ENCODE results near the gene FAM107B. TPM values are rescaled to one million over a fixed set of nuclear protein-coding genes. Genes with fewer than 3 reads are reported as not detected.

Gene FAM107B
- total and polyA plus RNA-seq, 10 of the 15 experiments (the other 5 are each of a cell fraction or from before 2014, with no cell fraction given) = 22.9 to 162 (median 86.6) TPM

GRCh38 chr10:14605231-14605925 lies 169.3 kb downstream of the FAM107B start (continued):
- no peak for TF ChIP-seq ZBTB40 (IDR thresholded peaks at IDR 0.05; ENCODE audit: borderline replicate concordance)
- TF ChIP-seq BCL11A (IDR thresholded peaks at IDR 0.05; ENCODE audit: low read depth, low read length) = peak; percentile 88
- TF ChIP-seq E4F1 (IDR thresholded peaks at IDR 0.05; ENCODE audit: borderline replicate concordance, partially characterized antibody) = no peak
- TF ChIP-seq HSF1 (IDR thresholded peaks at IDR 0.05; ENCODE audit: low read depth, low read length) = no peak
- peak; percentile 80 for TF ChIP-seq RELB (IDR thresholded peaks at IDR 0.05; ENCODE audit: low read depth)
- TF ChIP-seq RFX5 (IDR thresholded peaks at IDR 0.05; ENCODE audit: low read depth, low read length) = peak; percentile 98
- TF ChIP-seq RUNX3 (IDR thresholded peaks at IDR 0.05; ENCODE audit: low read length) = peak; percentile 91
- peak; percentile 1; the same call in 1 of the 2 replicates for TF ChIP-seq MLLT1 (IDR thresholded peaks at IDR 0.05)
- no peak; the same call in 1 of the 2 replicates for TF ChIP-seq NBN (IDR thresholded peaks at IDR 0.05)
- TF ChIP-seq IRF3 (IDR thresholded peaks at IDR 0.05) = 0 out of 2 replicates have a peak, but pooled peaks have one; percentile 28
- TF ChIP-seq SMAD1 (IDR thresholded peaks at IDR 0.05; ENCODE audit: low read depth, partially characterized antibody) = no peak
- peak; percentile 87 for TF ChIP-seq EED (IDR thresholded peaks at IDR 0.05; ENCODE audit: low read depth)
- TF ChIP-seq ZSCAN29 (IDR thresholded peaks at IDR 0.05) = no peak
- TF ChIP-seq ETV6 (conservative IDR thresholded peaks at IDR 0.05 in 1 of 2, IDR thresholded peaks at IDR 0.05 in 1 of 2; ENCODE audit: borderline replicate concordance in 1 of 2, low read depth in 1 of 2) = peak in 1 of 2 experiments; percentile 82; a peak in 2 of 4 replicates

All from GM12878 (cell line).